Hippocampal formation (tissue), 2 donors: ENCODE measurements around the gene WRAP73.
"Not testable (repeated sequence)": the region's sequence is repeated elsewhere in the genome, so short reads cannot be mapped to it uniquely, and the experiment has no call there.

Source experiments
- DNase-seq, 2 donors: peaks; one replicate each; lab custom pipeline; 2025; lab: John Stamatoyannopoulos, UW

WRAP73 gene

GRCh38 chr1:3631320-3632260, 18.3 kb downstream of the WRAP73 start:
- no peak for DNase-seq

DNA sequence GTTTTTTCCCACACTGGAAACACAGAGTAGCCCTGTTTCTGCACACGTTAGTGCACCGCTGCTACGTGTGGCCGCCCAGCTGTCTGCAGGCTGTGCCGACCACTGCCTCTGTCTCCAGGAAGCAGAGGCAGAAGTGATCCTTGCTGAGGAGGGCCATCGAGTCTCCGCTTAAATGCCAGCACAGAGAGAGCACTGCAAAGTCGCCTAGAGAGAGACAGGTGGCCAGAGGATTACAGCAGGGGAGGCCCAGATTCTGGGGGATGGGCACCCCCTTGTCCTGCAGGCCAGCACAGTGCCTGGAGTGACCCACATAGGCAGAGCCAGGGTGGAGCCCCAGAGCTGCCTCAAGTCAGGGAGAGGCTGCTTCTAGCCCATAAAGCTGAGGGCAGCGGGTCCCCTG, 19.0 kb downstream of the WRAP73 start:
- no peak for DNase-seq

DNA sequence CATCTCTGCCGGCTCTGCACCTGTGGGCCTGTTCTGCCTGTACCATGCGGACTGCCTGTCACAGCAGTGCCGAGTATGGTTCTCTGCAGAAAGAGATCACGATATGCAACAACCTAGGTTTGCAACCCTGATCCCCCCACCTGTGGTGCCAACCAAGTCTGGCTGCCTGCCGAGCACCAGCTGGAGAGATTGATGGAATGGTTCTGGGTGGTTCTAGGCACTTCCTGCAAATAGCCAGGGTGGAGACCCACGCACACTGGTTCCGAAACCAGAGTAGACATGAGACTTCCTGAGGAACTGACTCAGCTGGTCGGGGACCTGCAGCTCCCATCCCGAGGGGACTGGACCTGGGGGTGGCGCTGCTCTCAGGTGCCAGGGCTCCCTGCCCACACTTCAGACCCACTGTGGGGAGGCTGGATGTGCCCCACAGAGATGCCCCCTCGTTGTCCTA, 19.7 kb downstream of the WRAP73 start:
- no peak for DNase-seq

- DNase-seq, result no peak
Observed at GRCh38 chr1:3629561-3630160, 20.2 kb downstream of the WRAP73 start.

DNA sequence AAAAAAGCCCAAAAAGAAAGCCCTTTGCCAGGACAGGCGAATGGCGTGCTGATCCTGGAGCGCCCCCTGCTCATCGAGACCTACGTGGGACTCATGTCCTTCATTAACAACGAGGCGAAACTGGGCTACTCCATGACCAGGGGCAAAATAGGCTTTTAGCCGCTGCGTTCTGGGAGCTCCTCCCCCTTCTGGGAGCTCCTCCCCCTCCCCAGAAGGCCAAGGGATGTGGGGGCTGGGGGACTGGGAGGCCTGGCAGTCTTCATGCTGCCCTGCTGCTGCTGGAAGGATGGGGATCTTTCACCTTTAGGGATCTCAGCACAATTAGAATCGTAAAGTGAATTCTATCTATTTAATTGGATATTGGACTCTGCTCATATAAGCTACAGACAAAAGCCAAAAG, 21.5 kb downstream of the WRAP73 start:
- no peak for DNase-seq

- DNase-seq, result no peak
Observed at GRCh38 chr1:3627515-3628253, 22.2 kb downstream of the WRAP73 start.

DNA sequence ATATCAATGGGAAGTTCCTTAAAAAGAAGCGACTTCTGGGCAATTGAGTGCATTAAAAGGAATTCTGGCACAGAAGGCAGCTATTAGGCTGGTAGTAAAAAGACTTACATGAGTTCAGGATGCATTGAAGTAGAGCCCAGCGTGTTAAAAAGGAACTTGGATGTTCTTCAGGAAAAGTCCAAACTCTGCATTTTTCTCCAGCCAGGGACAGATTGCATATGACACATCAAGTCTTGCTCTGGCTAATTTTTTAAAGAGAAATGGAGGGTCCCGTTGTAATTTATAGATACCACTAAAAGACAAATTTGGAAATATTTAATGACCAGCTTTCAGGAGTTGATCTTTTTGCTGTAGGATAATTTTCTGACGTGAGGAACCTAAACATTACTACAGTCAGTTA, 23.9 kb downstream of the WRAP73 start:
- DNase-seq, result no peak

DNA sequence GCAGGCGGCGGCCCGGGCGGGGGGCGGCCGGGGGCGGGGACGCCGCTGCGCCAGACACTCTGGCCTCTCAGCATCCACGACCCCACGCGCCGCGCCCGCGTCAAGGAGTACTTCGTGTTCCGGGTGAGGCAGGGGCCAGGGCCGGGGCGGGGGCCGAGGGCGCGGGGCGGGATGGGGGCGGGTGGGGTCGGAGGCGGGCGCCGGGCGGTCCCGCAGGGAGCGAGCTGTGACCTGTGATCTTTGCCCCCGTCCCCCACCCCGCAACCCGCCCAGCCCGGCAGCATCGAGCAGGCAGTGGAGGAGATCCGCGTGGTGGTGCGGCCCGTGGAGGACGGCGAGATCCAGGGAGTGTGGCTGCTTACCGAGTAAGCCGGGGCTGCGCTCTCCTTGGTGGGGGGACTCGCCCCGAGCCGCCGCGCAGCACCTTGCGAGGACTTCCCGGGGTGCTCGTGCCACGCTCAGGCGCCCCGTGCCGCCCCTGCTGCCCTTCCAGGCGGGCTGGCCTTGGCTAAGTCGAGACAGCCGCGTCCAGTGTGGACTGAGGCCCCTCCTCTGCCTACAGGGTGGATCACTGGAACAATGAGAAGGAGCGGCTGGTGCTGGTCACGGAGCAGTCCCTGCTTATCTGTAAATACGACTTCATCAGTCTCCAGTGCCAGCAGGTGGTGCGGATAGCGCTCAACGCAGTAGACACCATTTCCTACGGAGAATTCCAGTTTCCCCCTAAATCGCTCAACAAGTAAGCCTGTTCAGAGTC, 24.6 kb downstream of the WRAP73 start:
- DNase-seq, result no peak

DNA sequence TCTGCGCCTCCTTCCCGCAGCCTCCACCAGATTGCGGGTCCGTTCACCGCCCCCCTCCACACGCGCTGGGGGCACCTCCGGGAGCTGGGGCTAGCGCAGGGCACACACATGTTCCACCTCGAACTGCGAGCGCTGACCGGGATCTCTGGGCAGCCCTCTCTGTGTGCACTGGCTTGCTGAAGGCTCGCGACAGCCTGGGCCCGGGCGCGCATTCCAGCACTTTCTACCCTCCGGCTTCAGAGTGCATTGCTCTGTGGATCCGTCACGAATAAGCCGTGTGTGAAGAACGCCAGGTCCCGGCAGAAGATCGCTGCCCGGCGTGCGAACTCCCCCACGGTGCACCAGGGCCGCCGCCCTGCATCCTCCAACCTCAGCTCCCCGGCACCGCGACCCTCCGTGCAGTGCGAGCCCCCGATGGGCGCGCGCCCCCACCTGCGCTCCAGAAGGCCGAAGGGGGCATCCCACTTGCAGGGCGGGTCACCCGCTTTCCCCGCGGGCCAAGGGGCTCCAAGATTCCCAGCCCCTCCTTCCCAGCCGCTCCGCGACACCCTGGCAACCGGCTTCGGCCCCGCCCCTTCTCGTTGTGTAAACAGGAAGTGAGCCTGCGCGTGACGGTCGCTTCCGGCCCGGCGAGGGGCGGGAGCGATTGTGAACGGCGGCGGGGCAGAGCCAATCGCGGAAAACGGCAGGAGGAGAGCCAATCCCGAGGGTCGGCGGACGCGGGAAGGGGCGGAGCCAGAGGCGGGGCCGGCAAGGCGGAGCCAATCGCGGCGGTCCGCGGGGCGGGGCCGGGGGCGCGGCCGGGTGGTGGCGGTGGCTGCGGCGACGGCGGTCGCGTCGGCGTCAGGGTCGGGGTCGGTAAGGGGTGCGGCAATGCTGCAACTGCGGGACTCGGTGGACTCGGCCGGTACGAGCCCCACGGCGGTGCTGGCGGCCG, 25.4 kb downstream of the WRAP73 start, which contains the start of gene TPRG1L:
Gene TPRG1L (plus strand): TSS at position 816 of the 937 bp plus-strand sequence. CDS start 58 bp downstream, at position 874.
- DNase-seq, result peak; percentile 96 to 98

- DNase-seq, result no peak
Observed at GRCh38 chr1:3623441-3624199, 26.3 kb downstream of the WRAP73 start.

GRCh38 chr1:3622102-3622501, 27.8 kb downstream of the WRAP73 start:
- DNase-seq, result not testable (repeated sequence)

- peak in 1 of 2 donors; percentile 21 for DNase-seq
Observed at GRCh38 chr1:3621151-3621671, 28.7 kb downstream of the WRAP73 start.

DNA sequence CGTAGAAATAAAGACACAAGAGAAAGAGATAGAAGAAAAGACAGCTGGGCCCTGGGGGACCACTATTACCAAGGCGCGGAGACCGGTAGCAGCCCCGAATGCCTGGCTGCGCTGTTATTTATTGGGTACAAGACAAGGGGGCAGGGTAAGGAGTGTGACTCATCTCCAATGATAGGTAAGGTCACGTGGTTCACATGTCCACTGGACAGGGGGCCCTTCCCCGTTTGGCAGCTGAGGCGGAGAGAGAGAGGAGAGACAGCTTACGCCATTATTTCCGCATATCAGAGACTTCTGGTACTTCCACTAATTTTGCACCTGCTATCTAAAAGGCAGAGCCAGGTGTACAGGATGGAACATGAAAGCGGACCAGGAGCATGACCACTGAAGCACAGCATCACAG, 29.2 kb downstream of the WRAP73 start:
- no peak for DNase-seq

DNA sequence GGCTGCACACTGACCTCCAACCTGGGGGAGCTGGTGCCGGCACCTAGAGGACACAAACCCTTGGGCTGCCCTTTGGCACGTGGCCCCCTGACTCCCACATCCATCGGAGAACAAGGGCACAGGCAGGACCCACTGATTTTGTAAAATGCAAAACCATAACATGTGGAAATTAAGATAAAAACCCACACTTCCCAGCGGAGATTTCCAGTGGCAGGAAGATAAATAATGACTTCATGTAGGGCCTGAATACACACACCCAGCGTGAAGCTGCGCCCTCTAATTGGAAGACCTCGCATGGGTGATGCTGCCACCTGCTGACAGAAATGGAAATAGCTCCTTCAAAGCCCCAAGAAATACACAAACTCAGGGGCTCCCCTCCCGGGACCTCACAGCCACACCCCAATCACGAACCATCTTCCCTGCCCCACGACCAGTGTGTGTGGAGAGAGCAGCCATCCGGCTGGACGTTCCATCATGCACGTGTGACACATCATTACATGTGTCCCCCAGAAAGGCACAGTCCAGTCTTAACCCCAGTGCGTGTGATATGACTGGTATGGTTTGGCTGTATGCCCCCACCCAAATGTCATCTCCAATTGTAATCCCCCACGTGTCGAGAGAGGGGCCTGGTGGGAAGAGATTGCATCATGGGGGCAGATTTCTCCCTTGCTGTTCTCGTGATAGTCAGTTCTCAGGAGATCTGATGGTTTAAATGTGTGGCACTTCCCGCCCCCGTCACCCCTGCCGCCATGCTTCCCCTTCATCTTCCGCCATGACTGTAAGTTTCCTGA, 30.8 kb downstream of the WRAP73 start:
- peak; percentile 32 to 59 for DNase-seq

GRCh38 chr1:3618531-3618880, 31.4 kb downstream of the WRAP73 start:
- DNase-seq, result no peak

DNA sequence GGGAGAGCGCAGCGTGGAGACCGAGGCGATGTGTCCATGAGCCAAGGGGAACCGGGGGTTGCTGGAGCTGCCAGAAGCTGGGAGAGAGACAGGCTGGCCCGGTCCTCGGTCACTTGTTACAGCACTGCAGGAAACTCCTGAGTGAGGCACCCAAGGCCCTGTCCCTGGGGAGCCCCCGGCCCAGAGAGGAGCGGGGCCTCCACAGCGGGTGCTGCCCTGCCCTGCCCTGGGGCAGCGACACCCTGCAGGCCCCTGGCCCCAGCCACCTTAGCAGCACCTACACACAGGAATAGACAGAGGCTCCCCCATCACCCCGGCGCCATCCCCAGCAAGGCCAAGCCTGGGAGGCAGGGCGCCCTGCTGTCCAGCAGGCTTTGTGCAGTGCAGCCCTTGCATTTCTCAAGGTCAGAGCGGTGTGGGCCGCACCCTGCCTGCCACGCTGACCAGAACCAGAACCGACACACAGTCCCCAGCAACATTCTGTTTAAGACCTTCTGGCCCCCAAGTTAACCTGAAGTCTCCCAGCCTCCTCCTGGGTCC, 32.0 kb downstream of the WRAP73 start:
- no peak for DNase-seq

- DNase-seq, result no peak
Observed at GRCh38 chr1:3616861-3617260, 33.0 kb downstream of the WRAP73 start.
